GM18868 (cell line): ENCODE measurements around the gene KLK2.
"Not testable (repeated sequence)": the region's sequence is repeated elsewhere in the genome, so short reads cannot be mapped to it uniquely, and the experiment has no call there.

Experiments
- ATAC-seq: cut with Tn5 transposase; IDR thresholded peaks from one replicate; pipeline ENCODE4 v1.9.1; 2021; ENCODE audit warnings: mild to moderate bottlenecking, moderate library complexity; ENCODE audit not compliant: unreplicated experiment

The KLK2 gene

GRCh38 chr19:50891253-50891625 is 18.0 kb downstream of the KLK2 start:
- no peak for ATAC-seq

- no peak for ATAC-seq
Observed at GRCh38 chr19:50893047-50893736, 20.0 kb downstream of the KLK2 start.

- no peak for ATAC-seq
Observed at GRCh38 chr19:50894478-50895356, 21.5 kb downstream of the KLK2 start.

- not testable (repeated sequence) for ATAC-seq
Observed at GRCh38 chr19:50896089-50896590, 22.9 kb downstream of the KLK2 start.

- ATAC-seq = peak; percentile 90
Observed at GRCh38 chr19:50896591-50897190, 23.5 kb downstream of the KLK2 start.

GRCh38 chr19:50897191-50897607 is 24.0 kb downstream of the KLK2 start:
- peak; percentile 19 for ATAC-seq

- ATAC-seq = no peak
Observed at GRCh38 chr19:50897612-50898011, 24.4 kb downstream of the KLK2 start.

GRCh38 chr19:50898018-50898417 is 24.8 kb downstream of the KLK2 start:
- no peak for ATAC-seq

GRCh38 chr19:50899569-50899968 is 26.3 kb downstream of the KLK2 start:
- ATAC-seq = no peak

GRCh38 chr19:50902640-50903039 is 29.4 kb downstream of the KLK2 start:
- no peak for ATAC-seq

GRCh38 chr19:50906217-50906616 is 33.0 kb downstream of the KLK2 start:
- ATAC-seq = no peak

- ATAC-seq = no peak
Observed at GRCh38 chr19:50908336-50908735, 35.1 kb downstream of the KLK2 start.

- peak; percentile 67 for ATAC-seq
Observed at GRCh38 chr19:50909240-50910070, 36.2 kb downstream of the KLK2 start.

- ATAC-seq = no peak
Observed at GRCh38 chr19:50910722-50911121, 37.5 kb downstream of the KLK2 start.

GRCh38 chr19:50911206-50912101 is 38.2 kb downstream of the KLK2 start, which contains the start of gene KLK4:
Gene KLK4, minus strand, starts transcription at chr19:50911395. Its CDS starts 657 bp downstream, at chr19:50910738.
- no peak for ATAC-seq

- no peak for ATAC-seq
Observed at GRCh38 chr19:50912102-50912599, 38.9 kb downstream of the KLK2 start.

GRCh38 chr19:50912727-50913716 is 39.8 kb downstream of the KLK2 start:
- no peak for ATAC-seq

- ATAC-seq = no peak
Observed at GRCh38 chr19:50916069-50916468, 42.8 kb downstream of the KLK2 start.
